ENCODE results near the gene ITGA11. TPM values are rescaled to one million over a fixed set of nuclear protein-coding genes. Genes with fewer than 3 reads are reported as not detected.

Gene ITGA11
- total RNA-seq, 1 donor from 2014 or later, result 0.88 TPM

GRCh38 chr15:68413363-68414205, 18.4 kb downstream of the ITGA11 start:
- ATAC-seq (no peak), DNase-seq (ENCODE audit: low spot score) (peak; percentile 29)

DNA sequence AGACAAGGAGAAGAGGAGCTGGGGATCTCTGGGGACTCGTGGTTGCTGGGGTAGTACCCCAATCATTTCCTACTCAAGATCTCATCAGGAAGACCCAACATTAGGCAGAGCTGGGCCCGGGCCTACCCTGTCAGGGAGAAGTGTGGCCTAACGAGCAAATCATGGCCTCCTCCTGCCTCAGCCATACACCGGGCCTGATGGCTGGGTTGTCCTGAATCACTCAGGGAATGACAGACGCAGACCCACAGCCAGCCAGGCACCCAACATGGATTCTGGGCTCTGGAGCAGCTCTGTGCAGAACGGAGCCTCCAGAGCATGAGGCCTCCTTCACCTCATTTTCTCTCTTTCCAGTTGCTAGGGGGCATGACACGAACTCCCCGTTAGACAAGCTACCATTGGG, 19.7 kb downstream of the ITGA11 start:
- DNase-seq (ENCODE audit: low spot score), result peak; percentile 26
- ATAC-seq, result no peak

GRCh38 chr15:68411735-68412134, 20.2 kb downstream of the ITGA11 start:
- ATAC-seq (no peak), DNase-seq (ENCODE audit: low spot score) (peak; percentile 21)

GRCh38 chr15:68411343-68411675, 20.7 kb downstream of the ITGA11 start:
- DNase-seq (ENCODE audit: low spot score) (peak; percentile 23), ATAC-seq (no peak)

GRCh38 chr15:68410466-68411342, 21.3 kb downstream of the ITGA11 start:
- ATAC-seq (no peak), DNase-seq (ENCODE audit: low spot score) (peak; percentile 18)

GRCh38 chr15:68409736-68410370, 22.1 kb downstream of the ITGA11 start:
- DNase-seq (ENCODE audit: low spot score) (peak; percentile 28), ATAC-seq (no peak)

DNA sequence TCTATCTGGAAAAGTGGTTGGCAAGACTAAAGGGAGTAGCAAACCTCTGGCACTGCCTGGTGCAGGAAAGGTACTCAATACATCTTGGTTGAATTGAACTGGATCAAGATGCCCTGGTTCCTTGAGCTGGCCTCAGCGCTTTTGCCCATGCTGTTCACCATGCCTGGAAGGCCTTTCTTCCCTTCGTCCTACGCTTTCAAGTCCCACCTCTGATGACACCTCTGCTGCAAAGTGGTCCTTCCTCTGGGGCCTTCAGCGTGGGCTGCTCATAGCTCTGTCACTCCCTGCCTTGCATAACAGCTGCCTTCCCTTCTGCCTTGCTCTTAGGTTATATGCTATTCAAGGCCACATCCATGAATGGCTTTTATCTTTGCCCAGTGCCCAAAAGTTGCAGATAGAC, 23.0 kb downstream of the ITGA11 start:
- ATAC-seq, result no peak
- peak; percentile 10 for DNase-seq (ENCODE audit: low spot score)

DNA sequence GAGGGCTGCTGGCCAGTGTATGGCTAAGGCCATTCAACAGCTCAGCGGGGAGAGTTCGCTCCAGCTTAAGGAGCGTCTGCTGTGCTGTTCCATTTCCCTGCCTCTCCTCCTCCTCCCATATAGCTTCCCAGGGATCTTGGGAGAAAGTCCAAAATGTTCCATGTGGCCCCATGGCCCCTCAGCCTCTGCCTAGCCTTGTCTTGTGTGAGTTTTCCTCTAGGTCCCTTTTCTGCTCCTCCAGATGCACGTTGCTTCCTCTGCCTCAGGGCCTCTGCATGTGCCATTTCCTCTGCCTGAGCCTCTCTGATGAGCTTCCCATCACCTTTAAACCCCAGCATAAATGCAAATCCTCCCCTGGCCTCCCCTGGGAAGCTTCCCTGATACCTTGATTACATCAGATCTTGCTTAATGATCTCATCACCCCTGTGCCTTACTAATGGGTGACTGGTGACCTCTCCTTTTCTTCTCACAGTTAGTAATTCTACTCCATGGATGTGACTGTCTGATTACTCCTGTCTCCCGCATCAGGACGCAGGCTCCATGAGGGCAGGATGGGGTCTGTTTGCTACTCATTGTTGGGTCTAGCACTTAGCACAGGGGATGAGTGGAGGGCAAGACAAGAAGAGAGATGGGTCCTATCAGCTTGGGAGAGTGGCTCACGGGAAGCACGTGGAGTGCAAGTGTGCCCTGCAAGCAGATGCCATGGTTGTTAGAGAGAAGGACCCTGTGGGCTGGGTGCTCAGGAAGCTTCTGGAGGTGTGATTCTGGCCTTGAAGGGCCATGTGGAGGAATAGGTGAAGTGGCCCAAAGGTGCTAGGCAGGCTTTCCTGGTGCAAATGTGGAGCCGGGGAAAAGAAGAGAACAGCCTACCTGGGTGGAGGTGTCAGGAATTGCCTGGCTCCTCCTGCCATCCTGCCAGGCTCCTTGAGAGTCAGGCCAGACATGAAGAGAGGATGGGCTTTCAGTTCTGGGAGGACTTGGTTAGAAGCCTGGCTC, 23.8 kb downstream of the ITGA11 start:
- DNase-seq (ENCODE audit: low spot score) (peak; percentile 22), ATAC-seq (no peak)

DNA sequence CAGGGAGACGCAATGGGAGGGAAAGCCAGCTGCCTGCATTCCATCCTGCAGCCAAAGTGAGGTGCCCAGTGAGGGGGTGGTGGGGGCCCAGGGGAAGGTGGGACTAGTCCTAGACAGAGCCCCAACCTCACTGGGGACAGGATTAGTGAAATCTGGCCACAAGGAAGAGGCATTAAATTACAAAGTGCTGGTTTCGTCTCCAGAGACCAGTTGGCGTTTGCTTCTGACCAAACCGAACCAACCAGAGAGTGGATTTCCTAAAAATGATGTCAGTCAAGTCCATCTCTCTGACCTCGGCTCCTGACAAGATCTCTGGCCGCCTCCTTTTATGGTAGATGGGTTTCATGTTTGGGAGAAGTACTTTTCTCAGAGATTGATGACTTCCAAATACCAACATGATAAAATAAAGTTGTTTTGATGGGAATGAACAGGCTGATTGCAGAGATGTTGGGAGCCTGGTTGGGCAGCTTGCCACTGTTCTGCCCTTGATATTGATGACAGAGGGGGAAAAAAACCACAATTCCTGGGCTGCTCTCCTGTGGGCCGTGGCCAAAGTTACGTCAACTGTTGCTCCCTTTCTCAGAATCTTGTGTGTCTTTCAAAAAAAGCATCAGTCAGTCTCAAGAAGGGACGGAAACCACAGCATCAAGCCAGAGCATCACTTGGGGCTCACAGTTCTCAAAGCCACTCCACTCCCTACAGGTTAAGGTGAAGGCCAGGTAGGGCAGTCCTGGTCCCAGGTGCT, 24.6 kb downstream of the ITGA11 start:
- ATAC-seq (no peak), DNase-seq (ENCODE audit: low spot score) (peak; percentile 22)

- DNase-seq (ENCODE audit: low spot score), result peak; percentile 18
- ATAC-seq, result no peak
These were observed 26.3 kb downstream of the ITGA11 start for GRCh38 chr15:68405378-68406250.

DNA sequence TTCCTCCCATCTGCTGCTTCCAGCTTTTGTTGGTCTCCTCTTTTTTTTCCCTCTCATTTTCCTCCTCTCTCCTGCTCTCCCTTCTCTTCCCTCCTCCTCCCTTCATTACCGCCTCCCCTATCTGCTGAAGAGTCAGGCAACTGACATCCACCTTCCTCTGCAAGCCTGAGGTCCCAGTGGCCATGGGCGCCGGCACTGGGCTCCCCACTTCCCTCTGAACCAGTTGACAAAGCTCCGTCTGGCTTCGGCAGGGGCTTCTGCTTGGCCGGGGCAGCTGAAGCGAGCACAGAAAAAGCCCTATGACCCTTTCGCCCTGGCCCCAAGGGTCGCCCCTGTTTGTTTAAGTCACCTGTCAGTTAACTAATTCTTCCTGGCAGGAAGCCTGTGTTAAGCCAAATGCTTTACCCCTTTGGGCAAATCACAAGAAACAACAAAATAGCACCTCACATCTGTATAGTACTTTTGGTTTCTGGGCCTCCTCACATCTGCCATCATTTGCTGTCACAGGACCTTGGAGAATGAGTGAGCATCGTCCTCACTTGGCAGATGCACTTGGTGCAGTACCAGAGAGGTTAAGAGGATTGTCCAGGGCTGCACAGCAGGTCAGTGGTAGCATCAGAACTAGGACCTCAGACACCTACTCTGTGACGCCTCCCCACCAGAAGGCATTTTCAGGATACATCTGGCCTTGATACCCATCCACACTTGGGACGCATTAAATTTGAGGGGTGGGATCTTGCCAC, 27.7 kb downstream of the ITGA11 start:
- peak; percentile 35 for DNase-seq (ENCODE audit: low spot score)
- no peak for ATAC-seq

DNA sequence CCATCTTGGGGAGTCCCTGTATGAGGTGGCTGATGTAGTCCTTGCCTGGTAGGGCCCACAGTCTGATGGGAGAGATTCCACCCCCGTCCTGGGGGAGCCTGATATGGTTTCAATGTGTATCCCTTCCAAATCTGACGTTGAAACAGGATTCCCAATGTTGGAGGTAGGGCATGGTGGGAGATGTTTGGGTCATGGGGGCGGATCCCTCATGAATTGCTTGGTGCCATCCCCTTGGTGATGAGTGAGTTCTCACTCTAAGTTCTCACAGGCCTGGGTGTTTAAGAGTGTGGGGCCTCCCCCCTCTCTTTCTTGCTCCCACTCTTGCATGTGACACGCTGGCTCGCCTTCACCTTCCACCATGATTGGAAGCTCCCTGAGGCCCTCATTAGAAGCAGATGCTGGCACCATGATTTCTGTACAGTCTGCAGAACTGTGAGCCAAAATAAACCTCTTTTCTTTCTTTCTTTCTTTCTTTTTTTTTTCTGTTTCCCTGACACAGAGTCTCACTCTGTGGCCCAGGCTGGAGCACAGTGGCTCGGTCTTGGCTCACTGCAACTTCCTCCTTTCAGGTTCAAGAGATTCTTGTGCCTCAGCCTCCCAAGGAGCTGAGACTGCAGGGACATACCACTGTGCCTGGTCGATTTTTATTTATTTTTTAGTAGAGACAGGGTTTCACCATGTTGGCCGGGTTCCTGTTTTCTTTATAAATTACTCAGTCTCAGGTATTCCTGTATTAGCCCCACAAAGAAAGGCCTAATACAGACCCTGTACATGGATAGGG, 28.6 kb downstream of the ITGA11 start:
- DNase-seq (ENCODE audit: low spot score), result peak; percentile 6
- ATAC-seq, result no peak

DNA sequence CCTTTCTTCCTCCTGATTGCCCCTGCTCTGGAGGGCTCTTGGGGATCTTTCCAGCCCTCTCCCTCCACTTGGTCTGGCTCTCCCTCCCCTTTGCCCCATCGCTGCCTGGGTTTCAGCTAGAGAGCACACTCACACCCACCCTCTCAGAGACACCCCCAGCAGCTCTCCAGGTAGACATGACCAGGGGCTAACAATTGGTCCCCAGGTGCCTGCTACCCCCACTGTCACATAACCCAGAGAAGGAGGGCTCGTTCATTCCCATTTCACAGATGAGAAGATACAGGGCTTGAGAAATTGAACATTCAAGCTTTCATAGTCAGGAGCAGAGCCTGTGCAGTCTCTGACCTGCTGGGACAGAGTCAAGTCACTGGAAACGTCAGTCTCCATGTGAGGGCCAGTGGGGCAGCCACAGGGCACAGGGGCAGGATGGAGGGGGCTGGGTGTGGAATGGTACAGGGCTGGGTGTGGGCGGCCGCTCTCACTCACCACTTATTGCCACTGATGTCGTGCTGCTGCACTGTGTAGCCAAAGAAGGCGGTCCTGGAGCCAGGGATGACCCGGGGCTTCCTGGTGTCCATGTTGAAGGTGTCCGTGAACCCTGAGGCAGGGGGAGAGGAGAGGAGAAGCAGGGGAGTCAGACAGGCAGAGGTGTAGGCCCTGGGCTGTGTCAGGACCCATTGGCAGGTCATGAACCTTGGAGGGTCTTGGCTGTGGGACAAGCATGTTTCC, 29.4 kb downstream of the ITGA11 start:
- DNase-seq (ENCODE audit: low spot score) (peak; percentile 38), ATAC-seq (no peak)

DNA sequence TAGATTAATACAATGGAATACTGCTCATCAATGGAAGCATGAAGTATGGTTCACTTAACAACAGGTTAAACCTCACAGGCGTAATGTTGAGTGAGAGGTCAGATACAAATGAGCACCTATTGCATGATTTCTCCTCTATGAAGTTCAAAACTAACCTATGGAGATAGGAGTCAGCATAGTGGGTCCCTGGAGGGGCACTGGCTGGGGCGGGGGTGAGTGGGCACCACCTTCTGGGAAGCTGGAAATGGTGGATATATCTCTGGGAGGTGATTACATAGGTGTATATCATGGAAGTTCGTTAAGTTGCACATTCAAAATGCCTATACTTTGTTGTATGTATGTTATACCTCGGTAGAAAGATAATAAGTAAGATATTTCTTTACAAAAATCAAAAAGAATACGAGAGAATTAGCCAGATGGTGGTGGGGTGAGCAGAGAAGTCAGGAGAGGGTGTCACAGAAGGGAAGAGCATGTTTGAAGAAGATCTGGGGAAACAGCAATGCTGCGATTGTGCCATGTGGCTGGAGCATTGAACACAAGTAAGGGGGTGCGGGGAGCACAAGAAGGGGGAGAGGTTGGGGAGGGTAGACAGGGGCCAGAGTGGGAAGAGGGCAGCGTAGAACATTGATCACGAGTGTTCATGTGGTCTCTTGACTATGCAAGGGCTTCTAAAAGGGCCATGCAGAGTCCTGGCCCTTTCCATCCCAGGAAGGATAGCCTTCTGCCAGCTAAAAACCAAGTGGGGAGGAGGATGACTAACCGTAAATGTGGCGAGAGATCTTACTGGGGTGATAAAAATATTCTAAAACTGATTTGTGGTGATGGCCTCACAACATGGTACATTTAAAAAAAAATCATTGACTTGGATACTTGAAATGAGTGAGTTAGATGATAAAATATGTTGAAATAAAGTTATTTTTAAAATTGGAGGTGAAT, 30.2 kb downstream of the ITGA11 start:
- DNase-seq (ENCODE audit: low spot score) (peak; percentile 4), ATAC-seq (no peak)

DNA sequence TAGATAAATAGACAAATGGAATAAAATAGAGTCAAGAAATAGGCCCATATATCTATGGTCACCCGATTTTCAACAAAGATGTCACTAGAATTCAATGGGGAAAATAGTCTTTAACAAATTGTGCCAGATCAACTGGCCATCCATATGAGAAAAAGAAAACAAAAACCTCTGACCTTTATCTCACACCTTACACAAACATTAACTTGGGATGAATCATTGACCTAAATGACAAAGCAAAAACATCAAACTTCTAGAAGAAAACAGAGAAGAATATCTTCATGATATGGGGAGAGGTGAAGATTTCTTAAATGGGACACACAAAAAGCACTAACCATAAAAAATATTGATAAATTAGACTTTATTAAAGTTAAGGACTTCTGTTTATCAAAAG, 31.9 kb downstream of the ITGA11 start:
- ATAC-seq, result no peak
- no peak for DNase-seq (ENCODE audit: low spot score)

All from left lobe of liver (tissue), 2 donors.